Transverse colon (tissue), 4 donors: Measurements from ENCODE around the gene TOR1A. TPM values are rescaled to one million over a fixed set of nuclear protein-coding genes. Genes with fewer than 3 reads are reported as not detected.

Source experiments
- DNase-seq: peaks from one replicate; pipeline ENCODE4 v3.0.0-alpha.2; 2019
- H3K27ac ChIP-seq, 4 donors: fragments of 200-600 bp; sonication (generic); 2 replicates each; pipeline ENCODE4 v1.5.1; 2016 to 2018; ENCODE audit warnings: inconsistent platforms in 4 of 4
- H3K27me3 ChIP-seq: fragments of 200-600 bp; sonication (generic); 2 replicates; pipeline ENCODE4 v1.5.1; 2017; ENCODE audit warnings: inconsistent platforms
- H3K36me3 ChIP-seq, 4 donors: fragments of 200-600 bp; sonication (generic); 2 replicates each; pipeline ENCODE4 v1.5.1; 2017 to 2019; ENCODE audit warnings: inconsistent platforms in 4 of 4
- H3K4me1 ChIP-seq, 4 donors: fragments of 200-600 bp; sonication (generic); 2 replicates each; pipeline ENCODE4 v1.5.1; 2017 to 2020; ENCODE audit warnings: inconsistent platforms in 4 of 4
- H3K4me3 ChIP-seq, 4 donors: fragments of 200-600 bp; sonication (generic); 1 replicate in 1 of 4; 2 replicates in 3 of 4; pipeline versions ENCODE4 v1.5.1 to v1.6.1; 2017 to 2019; ENCODE audit warnings: inconsistent platforms in 4 of 4
- H3K9me3 ChIP-seq, 2 donors: fragments of 200-600 bp; sonication (generic); 2 replicates each; pipeline ENCODE4 v1.5.1; 2017 to 2019; ENCODE audit warnings: inconsistent platforms in 2 of 2
- EP300 ChIP-seq: sonication (generic); formaldehyde crosslinking; IDR thresholded peaks from one replicate; pipeline ENCODE4 v1.6.1; 2017; ENCODE audit warnings: antibody characterized with exemption, low read depth
- POLR2A ChIP-seq: fragments of 450-650 bp; IDR thresholded peaks from one replicate; pipeline ENCODE4 v1.6.1; 2016; ENCODE audit warnings: antibody characterized with exemption, mild to moderate bottlenecking, moderate library complexity
- POLR2AphosphoS5 ChIP-seq, 3 donors: sonication (generic); formaldehyde crosslinking; IDR thresholded peaks; one replicate each; pipeline ENCODE4 v1.6.1; 2016; ENCODE audit warnings: antibody characterized with exemption in 3 of 3
- WGBS, 2 donors: methylation state at CpG; one replicate each; pipeline ENCODE4 v1.1.5; 2018; ENCODE audit warnings: low coverage in 1 of 2; 5-methylcytosine and 5-hydroxymethylcytosine counted together
- in situ Hi-C, 4 donors: fragments of 200-750 bp; cut with MboI; loops; one replicate each; pipeline versions ENCODE4 v1.15.0 to v1.15.1; 2017; ENCODE audit warnings: low sequenced_read_pairs in 3 of 4, low pct_ligation_motif_present in 1 of 4, low pct_unique_long_range_greater_than_20kb in 1 of 4
- intact Hi-C: fragments of 100-400 bp; cut with DNase I; formaldehyde crosslinking; loops from one replicate; pipeline ENCODE4 v1.15.1; 2023; ENCODE audit warnings: low total_unique reads
- total RNA-seq, 4 donors: library from RNA; depleted of rRNA; stranded (reverse); fragments of >200 nt; gene quantifications; one replicate each; pipeline ENCODE4 v1.1.0, GENCODE V29; 2016
- TF ChIP-seq, protein P1 (sequence below), 5 experiments: fragments of 200-600 bp in 3 of 5; fragments of 450-650 bp in 2 of 5; sonication (generic) in 3 of 5; IDR thresholded peaks; 1 replicate in 2 of 5; 2 replicates in 3 of 5; pipeline ENCODE4 v1.5.1; 2016 to 2017; ENCODE audit warnings: antibody characterized with exemption in 5 of 5, inconsistent platforms in 3 of 5, mild to moderate bottlenecking in 2 of 5, moderate library complexity in 1 of 5

Gene TOR1A
- total RNA-seq, 4 donors from 2014 or later: 6.2 to 47.0 (median 40.0) TPM

DNA sequence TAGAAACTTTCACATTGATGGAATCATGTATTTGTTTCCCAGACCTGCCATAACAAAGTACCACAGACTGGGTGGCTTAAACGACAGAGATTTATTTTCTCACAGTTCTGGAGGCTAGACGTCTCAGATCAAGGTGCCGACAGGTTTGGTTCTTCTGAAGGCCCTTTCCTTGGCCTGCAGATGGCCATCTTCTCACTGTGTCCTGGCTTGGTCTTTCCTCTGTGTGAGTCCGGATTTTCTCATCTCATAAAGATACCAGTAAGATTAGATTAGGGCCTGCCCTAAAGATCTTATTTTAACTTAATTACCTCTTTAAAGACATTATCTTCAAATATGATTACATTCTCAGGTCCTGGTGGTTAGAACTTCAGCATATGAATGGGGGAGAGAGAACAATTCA, 17.1 kb upstream of the TOR1A start:
- Histone ChIP-seq H3K36me3 (no peaks in the 10 kb centered on the region), H3K4me3 (no peak overlapping the region), H3K4me1 (peaks cover 0 to 22% (median 9%) of the 10 kb centered on the region in 4 donors), H3K27me3 (no peaks in the 10 kb centered on the region), H3K9me3 (no peaks in the 10 kb centered on the region), H3K27ac (no peak overlapping the region)
- in situ Hi-C loops (no loop called here), intact Hi-C loops (no loop called here)
- DNase-seq: no peak
- no peak for TF ChIP-seq EP300
- no peak for TF ChIP-seq POLR2AphosphoS5 (IDR thresholded peaks at IDR 0.05)
- TF ChIP-seq, protein P1, sequence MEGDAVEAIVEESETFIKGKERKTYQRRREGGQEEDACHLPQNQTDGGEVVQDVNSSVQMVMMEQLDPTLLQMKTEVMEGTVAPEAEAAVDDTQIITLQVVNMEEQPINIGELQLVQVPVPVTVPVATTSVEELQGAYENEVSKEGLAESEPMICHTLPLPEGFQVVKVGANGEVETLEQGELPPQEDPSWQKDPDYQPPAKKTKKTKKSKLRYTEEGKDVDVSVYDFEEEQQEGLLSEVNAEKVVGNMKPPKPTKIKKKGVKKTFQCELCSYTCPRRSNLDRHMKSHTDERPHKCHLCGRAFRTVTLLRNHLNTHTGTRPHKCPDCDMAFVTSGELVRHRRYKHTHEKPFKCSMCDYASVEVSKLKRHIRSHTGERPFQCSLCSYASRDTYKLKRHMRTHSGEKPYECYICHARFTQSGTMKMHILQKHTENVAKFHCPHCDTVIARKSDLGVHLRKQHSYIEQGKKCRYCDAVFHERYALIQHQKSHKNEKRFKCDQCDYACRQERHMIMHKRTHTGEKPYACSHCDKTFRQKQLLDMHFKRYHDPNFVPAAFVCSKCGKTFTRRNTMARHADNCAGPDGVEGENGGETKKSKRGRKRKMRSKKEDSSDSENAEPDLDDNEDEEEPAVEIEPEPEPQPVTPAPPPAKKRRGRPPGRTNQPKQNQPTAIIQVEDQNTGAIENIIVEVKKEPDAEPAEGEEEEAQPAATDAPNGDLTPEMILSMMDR (IDR thresholded peaks at IDR 0.05): no peak
- TF ChIP-seq POLR2A: no peak
- WGBS, 2 donors: 77 to 92% methylated on average over 2 to 4 of the region's 4 CpGs

DNA sequence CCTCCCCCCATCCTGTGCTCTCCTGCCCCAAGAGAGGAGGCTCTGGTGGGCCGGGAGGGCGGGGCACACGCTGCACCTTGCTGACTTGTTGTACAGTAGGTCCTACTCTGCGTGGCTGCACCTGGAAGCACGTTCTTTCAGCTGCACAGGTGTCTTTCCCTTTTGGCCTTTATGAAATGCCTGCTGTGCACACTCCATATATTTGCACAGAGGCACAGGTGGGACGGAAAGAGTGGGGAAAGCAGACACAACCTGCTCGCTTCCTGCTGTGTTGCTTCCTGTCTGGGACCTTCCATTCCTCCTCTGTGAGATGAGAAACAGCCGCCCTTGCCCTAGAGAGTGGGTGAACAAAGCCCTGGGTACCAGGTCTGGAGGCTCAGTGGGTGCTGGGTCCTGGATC, 16.1 kb upstream of the TOR1A start:
- in situ Hi-C loops: no loop called here
- H3K36me3 ChIP-seq: no peaks in the 10 kb centered on the region
- H3K9me3 ChIP-seq: no peaks in the 10 kb centered on the region
- no peak overlapping the region for H3K27ac ChIP-seq
- H3K27me3 ChIP-seq: no peaks in the 10 kb centered on the region
- TF ChIP-seq, protein P1 (IDR thresholded peaks at IDR 0.05): no peak
- TF ChIP-seq EP300 (no peak), POLR2A (no peak), POLR2AphosphoS5 (IDR thresholded peaks at IDR 0.05) (no peak)
- intact Hi-C loops: no loop called here
- WGBS, 2 donors: 78% methylated on average over 6 of the region's 8 CpGs; no CpG with 5 or more reads in 1 of the 2 donors
- DNase-seq: no peak
- H3K4me1 ChIP-seq: peaks cover 0 to 25% (median 13%) of the 10 kb centered on the region in 4 donors
- H3K4me3 ChIP-seq: no peak overlapping the region

DNA sequence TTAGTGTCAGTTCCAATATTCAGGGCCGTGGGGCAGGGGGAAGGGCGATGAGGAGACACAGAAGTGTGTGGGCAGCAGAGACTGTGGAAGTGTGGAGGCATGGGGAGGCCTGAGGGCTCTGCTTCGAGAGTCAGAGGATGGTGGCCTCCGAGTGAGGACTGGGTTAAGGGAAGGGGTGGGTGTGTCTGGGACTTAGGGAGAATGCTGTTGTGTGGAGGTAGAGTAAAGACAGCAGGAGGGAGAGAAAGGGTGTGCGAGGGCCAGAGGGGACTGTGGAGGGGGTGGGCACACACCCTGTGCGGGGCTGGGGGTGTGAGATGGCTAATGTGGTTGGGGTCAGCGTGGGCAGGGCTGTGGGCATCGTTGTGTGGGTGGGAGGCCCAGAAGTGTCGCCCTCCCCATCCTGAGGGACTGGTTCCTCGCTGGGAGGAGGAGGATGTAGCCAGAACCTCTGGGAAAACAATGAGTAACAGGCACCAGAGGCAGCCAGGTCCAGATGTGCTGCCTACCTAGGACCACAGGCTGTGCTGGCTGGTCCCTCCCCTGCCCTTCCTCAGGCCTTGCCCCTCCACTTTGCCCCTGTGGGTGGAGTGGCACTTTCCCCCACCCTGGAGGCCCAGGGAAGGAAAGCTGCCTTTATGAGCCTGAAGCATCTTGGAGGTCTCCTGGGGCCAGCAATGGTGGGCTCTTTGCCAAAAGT, 15.5 kb upstream of the TOR1A start:
- in situ Hi-C loops: no loop called here
- intact Hi-C loops: no loop called here

DNA sequence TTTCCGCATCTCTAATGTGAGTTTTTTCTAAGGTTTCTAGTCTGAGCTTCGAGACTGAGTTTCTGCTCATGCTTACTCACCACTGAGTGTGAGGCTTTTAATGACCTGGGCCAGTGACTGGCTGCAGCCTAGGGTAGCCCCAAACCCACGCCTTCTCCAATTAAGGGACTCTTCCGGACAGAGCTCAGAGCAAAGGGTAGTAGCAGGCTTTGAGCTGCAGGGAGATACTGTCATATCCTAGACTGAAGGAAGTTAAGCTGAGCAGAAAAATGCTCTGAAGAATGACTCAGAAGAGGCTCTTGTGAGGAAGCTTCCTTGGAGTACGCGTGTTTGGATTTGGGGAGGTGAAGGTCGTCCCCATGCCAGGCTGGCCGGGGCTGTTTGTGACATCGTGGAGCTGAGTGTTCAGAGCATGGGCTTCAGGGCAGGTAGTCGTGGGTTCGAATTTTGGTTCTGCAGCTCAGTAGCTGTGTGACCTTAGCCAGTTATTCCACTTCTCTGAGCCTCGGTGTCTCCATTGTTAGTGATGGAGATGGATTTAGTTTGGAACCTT, 14.8 kb upstream of the TOR1A start:
- in situ Hi-C loops: no loop called here
- TF ChIP-seq POLR2AphosphoS5 (IDR thresholded peaks at IDR 0.05): no peak
- TF ChIP-seq EP300: no peak
- TF ChIP-seq POLR2A: no peak
- TF ChIP-seq, protein P1 (IDR thresholded peaks at IDR 0.05): no peak
- 58 to 91% methylated on average over 4 to 12 of the region's 12 CpGs for WGBS, 2 donors

More for the DNA sequence above, 15.5 kb upstream of the TOR1A start:
- Histone ChIP-seq H3K9me3 (no peaks in the 10 kb centered on the region), H3K4me1 (peaks cover 0 to 25% (median 13%) of the 10 kb centered on the region in 4 donors), H3K27ac (no peak overlapping the region), H3K27me3 (no peaks in the 10 kb centered on the region), H3K36me3 (no peaks in the 10 kb centered on the region), H3K4me3 (no peak overlapping the region)
- 76 to 92% methylated on average over 2 to 10 of the region's 10 CpGs for WGBS, 2 donors
- no peak for DNase-seq
- TF ChIP-seq EP300: no peak
- no peak for TF ChIP-seq POLR2AphosphoS5 (IDR thresholded peaks at IDR 0.05)
- TF ChIP-seq, protein P1 (IDR thresholded peaks at IDR 0.05): no peak
- no peak for TF ChIP-seq POLR2A

More for the DNA sequence above, 14.8 kb upstream of the TOR1A start:
- intact Hi-C loops: no loop called here
- Histone ChIP-seq H3K27ac (no peak overlapping the region), H3K4me3 (no peak overlapping the region), H3K4me1 (peaks cover 0 to 32% (median 20%) of the 10 kb centered on the region in 4 donors), H3K9me3 (no peaks in the 10 kb centered on the region), H3K27me3 (no peaks in the 10 kb centered on the region), H3K36me3 (no peaks in the 10 kb centered on the region)
- DNase-seq: no peak
